ENCODE measurements around the gene KRT74. TPM values are rescaled to one million over a fixed set of nuclear protein-coding genes. Genes with fewer than 3 reads are reported as not detected.

KRT74 gene
- total and polyA plus RNA-seq, 10 of the 15 experiments (the other 5 are each of a cell fraction or from before 2014, with no cell fraction given): not detected

GRCh38 chr12:52613384-52614030 is 39.9 kb upstream of the KRT74 start (continued):
- TF ChIP-seq BCL3 (IDR thresholded peaks at IDR 0.05; ENCODE audit: borderline replicate concordance, insufficient read depth, low read depth, low read length, poor library complexity, severe bottlenecking) (no peak), TAF1 (IDR thresholded peaks at IDR 0.05; ENCODE audit: borderline replicate concordance, low read depth, low read length) (no peak), DPF2 (IDR thresholded peaks at IDR 0.05) (no peak), CHD1 (IDR thresholded peaks at IDR 0.05; ENCODE audit: low read depth, low read length) (no peak), STAT3 (IDR thresholded peaks at IDR 0.05; ENCODE audit: low read depth, low read length) (no peak), TBL1XR1 (IDR thresholded peaks at IDR 0.05; ENCODE audit: low read depth, low read length) (no peak), TCF12 (IDR thresholded peaks at IDR 0.05; ENCODE audit: low read depth, low read length) (no peak)

- H3K4me2 ChIP-seq (ENCODE audit: control insufficient read depth, insufficient read depth): no peak overlapping the region
- no peaks in the 10 kb centered on the region for H3K4me1 ChIP-seq (ENCODE audit: control insufficient read depth, insufficient read depth, low read length)
- BruUV-seq (replicated peaks): no TSS peak
- no peak overlapping the region for H2AFZ ChIP-seq (ENCODE audit: control insufficient read depth, low read depth, low read length)
- FAIRE-seq: no peak
- ChIA-PET CTCF (no interaction called here), POLR2A (no interaction called here), RAD21 (ENCODE audit: unreplicated experiment) (no interaction called here), SMC1A (ENCODE audit: uncharacterized antibody, unreplicated experiment) (no interaction called here)
- H3K4me3 ChIP-seq: no peak overlapping the region
- no peaks in the 10 kb centered on the region for H4K20me1 ChIP-seq (ENCODE audit: control insufficient read depth, insufficient read depth)
- WGBS (ENCODE audit: insufficient coverage, insufficient replicate concordance, low lambda C conversion rate, missing lambda C conversion rate): 10% methylated on average over 5 of the region's 5 CpGs
- no peak for DNase-seq (ENCODE audit: low read depth, low spot score)
- no peaks in the 10 kb centered on the region for H3K9me3 ChIP-seq (replicated peaks; ENCODE audit: control insufficient read depth, insufficient read depth, low read length)
- no peak overlapping the region for H3K9ac ChIP-seq (ENCODE audit: control insufficient read depth, insufficient read depth, low read length)
- no peak for ATAC-seq
- in situ Hi-C loops (cut with MboI) (no loop called here), intact Hi-C loops (cut with micrococcal nuclease; ENCODE audit: unreplicated experiment) (no loop called here)
- H3K79me2 ChIP-seq (ENCODE audit: control insufficient read depth, insufficient read depth, low read length): no peaks in the 10 kb centered on the region
- peaks cover 0 to 5% of the 10 kb centered on the region in 2 experiments; a peak in 3 of 4 replicates for H3K27me3 ChIP-seq (replicated peaks in 1 of 2; ENCODE audit: control insufficient read depth in 2 of 2, insufficient read depth in 2 of 2, low read length in 1 of 2)
- no peaks in the 10 kb centered on the region for H3K36me3 ChIP-seq (ENCODE audit: control insufficient read depth in 2 of 2, insufficient read depth in 2 of 2, low read length in 1 of 2)
- H3K27ac ChIP-seq (ENCODE audit: control insufficient read depth, insufficient read depth): no peak overlapping the region
- TF ChIP-seq NRF1 (conservative IDR thresholded peaks at IDR 0.05; ENCODE audit: low read depth, low read length) (no peak), PBX3 (IDR thresholded peaks at IDR 0.05; ENCODE audit: insufficient replicate concordance, low read depth, low read length) (no peak), HDAC6 (IDR thresholded peaks at IDR 0.05; ENCODE audit: unreplicated experiment) (no peak), TBL1XR1 (IDR thresholded peaks at IDR 0.05; ENCODE audit: low read depth, low read length) (no peak), CEBPB (IDR thresholded peaks at IDR 0.05; ENCODE audit: borderline replicate concordance in 1 of 2, low read depth in 2 of 2, low read length in 2 of 2) (no peak), ZBTB40 (IDR thresholded peaks at IDR 0.05; ENCODE audit: borderline replicate concordance) (no peak), IKZF1 (conservative IDR thresholded peaks at IDR 0.05) (no peak), NFYA (IDR thresholded peaks at IDR 0.05; ENCODE audit: borderline replicate concordance, low read depth, low read length) (no peak)
Observed at GRCh38 chr12:52612431-52613383, 39.1 kb upstream of the KRT74 start.
